DMS 273 (cell line): ENCODE results near the gene GUCY2D.
A peak's percentile ranks its signal among the peaks of the same experiment; 100 is the strongest.

Source experiments
- DNase-seq: peaks from one replicate; lab custom pipeline; 2025; ENCODE audit not compliant: unreplicated experiment; lab: John Stamatoyannopoulos, UW

Gene GUCY2D

DNA sequence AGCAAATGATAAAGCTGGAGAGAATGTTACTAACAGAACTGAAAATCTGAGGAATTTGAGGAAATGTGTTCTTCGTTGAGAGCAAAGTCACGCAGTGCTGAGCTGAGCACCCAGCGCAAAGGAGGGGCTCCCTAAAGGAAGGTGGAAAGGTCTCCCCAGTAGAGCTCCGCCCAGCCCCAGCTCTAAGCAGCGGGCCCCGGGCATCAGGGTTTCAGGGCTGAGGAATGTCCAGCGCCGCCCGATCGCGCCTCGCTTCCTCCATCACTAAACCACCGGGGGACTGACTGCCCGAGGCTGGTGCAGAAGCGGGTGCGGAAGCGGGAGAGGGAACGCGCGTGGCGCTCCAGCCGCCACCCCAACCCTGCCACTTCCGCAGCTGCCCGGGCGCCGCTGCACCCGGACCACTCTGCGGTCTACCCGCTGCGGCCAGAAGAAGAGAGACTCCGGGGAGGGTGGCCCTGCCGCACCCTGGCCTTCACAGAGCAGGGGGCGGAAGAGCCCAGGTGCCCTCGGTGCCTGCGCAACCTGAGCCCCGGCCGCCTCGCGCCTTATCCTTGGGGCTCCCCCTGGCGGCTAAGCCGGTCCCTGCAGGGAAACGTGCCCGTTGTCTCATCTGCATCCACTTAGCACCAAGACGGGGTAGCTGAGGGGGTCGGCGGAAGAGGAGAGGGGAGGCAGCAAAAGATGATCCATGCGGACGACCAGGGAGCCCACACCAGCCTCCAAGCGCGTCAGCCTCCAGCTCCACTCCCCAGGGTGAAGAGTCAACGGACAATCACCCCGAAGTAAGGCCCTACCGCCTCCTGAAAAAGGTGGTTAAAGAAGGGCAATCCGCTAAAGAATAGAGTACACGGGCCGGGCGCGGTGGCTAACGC, 12.4 kb upstream of the GUCY2D start:
- DNase-seq: peak; percentile 87

DNA sequence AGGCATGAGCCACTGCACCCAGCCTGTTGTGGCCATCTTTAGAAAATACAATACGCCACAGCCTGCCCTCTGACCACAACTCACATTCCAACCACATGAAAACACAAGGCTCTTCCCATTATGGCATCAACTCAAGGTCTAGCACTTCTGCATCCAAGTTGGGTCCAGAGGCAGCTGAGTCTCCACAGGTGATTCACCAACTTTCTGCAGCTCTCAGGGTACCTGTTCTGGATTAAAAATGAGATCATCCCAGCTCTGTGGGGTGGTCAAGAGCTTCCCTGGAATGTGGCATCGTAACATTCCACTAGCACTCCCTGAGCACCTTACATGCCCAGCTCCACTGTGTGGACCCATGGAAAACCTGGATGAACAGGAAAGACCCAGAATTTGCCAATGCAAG, 9.9 kb upstream of the GUCY2D start:
- no peak for DNase-seq

DNA sequence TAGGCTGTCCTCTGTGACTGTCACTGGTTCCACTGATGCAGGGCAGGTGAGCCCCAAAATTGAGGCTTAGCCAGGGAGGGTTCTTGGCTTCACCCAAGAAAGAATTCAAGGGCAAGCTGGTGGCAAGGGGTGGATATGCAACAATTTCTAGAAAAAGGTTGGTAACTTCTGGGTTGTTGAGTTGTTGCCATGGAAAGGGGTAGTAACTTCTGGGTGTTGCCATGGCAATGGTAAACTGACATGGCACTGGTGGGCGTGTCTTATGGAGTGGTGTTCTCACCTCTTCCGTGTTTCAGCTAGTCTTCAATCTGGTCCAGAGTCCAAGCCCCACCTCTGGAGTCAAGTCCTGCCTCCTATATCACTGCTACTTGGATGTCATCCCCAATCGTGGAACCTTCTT, 9.5 kb upstream of the GUCY2D start:
- no peak for DNase-seq

DNA sequence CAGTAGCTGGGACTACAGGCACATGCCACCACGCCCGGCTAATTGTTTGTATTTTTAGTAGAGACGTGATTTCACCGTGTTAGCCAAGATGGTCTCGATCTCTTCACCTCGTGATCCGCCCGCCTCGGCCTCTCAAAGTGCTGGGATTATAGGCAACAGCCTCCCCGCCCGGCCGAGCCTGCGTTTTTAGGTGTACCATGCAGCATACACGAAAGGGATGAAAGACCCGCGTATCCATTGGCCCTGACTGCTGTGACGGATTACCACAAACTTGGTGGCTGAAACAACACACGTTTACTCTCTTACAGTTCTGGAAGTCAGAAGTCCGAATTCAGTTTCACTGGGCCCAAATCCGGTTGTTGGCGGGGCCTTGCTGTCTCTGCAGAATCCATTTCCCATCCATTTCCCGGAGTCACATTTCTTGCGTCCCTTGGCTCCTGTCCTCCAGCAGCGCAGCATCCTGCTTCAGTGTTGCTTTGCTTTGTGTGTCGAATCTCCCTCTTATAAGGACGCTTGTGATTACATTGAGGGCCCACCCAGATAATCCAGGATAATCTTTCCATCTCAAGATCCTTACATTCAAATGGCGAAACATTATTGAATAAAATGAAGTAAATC, 8.3 kb upstream of the GUCY2D start:
- no peak for DNase-seq

- DNase-seq: no peak
Observed at GRCh38 chr17:7995724-7996123, 6.7 kb upstream of the GUCY2D start.

DNA sequence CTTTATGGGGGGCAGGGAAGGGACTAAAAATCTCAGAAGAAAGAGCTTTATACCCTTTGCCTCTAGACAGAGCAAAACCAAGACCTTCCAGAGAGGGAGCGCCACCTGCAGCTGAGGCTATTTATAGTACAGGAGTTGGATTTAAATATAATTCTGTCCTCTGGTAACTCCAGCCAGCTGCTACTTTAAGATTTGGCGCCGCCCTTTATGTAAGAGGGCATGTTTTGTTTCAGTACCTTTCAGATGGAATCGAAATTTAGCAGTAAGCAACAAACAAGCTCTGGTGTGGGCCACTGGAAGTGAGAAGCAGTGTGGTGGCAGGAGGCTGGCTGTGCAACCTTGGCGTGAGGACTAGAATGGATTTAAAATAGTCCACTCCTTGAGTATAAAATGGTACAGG, 5.2 kb upstream of the GUCY2D start:
- peak; percentile 86 for DNase-seq

DNA sequence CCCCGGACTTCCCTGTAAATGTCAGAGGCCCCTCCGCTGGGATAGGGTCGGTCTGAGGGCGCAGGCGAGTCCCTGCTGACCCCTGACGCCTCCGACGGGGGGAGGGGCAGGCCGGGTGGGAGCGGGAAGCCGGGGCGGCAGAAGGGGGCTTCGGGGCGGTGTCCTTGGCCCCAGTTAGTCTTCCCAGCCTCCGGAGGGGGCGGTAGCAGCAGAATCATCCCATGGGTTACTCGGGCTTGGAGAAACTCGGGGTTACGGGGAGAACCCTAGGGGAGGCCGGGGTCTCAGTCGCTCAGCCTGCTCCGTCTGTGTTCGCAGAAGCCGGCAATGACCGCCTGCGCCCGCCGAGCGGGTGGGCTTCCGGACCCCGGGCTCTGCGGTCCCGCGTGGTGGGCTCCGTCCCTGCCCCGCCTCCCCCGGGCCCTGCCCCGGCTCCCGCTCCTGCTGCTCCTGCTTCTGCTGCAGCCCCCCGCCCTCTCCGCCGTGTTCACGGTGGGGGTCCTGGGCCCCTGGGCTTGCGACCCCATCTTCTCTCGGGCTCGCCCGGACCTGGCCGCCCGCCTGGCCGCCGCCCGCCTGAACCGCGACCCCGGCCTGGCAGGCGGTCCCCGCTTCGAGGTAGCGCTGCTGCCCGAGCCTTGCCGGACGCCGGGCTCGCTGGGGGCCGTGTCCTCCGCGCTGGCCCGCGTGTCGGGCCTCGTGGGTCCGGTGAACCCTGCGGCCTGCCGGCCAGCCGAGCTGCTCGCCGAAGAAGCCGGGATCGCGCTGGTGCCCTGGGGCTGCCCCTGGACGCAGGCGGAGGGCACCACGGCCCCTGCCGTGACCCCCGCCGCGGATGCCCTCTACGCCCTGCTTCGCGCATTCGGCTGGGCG, 542 bp downstream of the GUCY2D start:
- no peak for DNase-seq

DNA sequence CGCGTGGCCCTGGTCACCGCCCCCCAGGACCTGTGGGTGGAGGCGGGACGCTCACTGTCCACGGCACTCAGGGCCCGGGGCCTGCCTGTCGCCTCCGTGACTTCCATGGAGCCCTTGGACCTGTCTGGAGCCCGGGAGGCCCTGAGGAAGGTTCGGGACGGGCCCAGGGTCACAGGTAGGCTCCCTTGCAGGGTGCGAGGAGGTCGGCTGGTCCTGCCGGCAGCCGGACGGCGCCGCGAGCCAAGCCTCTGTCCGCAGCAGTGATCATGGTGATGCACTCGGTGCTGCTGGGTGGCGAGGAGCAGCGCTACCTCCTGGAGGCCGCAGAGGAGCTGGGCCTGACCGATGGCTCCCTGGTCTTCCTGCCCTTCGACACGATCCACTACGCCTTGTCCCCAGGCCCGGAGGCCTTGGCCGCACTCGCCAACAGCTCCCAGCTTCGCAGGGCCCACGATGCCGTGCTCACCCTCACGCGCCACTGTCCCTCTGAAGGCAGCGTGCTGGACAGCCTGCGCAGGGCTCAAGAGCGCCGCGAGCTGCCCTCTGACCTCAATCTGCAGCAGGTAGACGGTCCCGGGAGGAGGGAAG, 1.3 kb downstream of the GUCY2D start:
- no peak for DNase-seq

DNA sequence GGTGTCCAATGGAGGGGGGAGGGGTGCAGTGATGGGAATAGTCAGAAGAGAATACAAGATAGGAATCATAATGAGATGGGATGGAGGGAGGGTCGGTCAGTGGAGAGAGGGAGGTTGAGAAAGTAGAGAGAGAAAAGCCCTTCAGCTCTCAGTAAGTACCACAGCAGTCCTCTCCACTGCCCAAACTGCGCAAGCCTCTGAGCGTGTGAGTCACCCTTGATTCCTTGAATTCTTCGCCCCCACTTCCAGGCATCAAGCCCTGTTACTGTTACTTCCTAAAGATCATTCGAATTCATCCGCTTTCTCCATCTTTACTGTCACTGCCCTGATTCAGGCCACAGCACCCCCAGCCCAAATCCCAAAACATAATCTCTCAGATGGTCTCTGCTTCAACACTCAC, 2.5 kb downstream of the GUCY2D start:
- DNase-seq: no peak

- no peak for DNase-seq
Observed at GRCh38 chr17:8005357-8005756, 2.9 kb downstream of the GUCY2D start.

GRCh38 chr17:8005967-8006730, 3.7 kb downstream of the GUCY2D start:
- DNase-seq: peak; percentile 8

- DNase-seq: no peak
Observed at GRCh38 chr17:8006836-8007680, 4.6 kb downstream of the GUCY2D start.

- DNase-seq: no peak
Observed at GRCh38 chr17:8007836-8008235, 5.4 kb downstream of the GUCY2D start.

DNA sequence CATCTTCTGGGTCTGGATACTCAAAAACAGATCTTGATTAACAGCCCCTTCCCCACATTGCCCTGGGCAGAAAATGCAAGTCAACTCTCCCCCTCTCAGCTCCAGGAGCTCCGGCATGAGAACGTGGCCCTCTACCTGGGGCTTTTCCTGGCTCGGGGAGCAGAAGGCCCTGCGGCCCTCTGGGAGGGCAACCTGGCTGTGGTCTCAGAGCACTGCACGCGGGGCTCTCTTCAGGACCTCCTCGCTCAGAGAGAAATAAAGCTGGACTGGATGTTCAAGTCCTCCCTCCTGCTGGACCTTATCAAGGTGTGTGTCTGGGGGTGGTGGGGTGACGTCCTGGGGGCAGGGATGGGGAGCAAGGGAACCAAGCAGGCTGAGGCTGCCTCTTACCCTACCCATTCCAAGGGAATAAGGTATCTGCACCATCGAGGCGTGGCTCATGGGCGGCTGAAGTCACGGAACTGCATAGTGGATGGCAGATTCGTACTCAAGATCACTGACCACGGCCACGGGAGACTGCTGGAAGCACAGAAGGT, 9.7 kb downstream of the GUCY2D start:
- DNase-seq: no peak

GRCh38 chr17:8012996-8013640, 10.7 kb downstream of the GUCY2D start:
- DNase-seq: no peak

- DNase-seq: no peak
Observed at GRCh38 chr17:8013731-8014557, 11.5 kb downstream of the GUCY2D start.

DNA sequence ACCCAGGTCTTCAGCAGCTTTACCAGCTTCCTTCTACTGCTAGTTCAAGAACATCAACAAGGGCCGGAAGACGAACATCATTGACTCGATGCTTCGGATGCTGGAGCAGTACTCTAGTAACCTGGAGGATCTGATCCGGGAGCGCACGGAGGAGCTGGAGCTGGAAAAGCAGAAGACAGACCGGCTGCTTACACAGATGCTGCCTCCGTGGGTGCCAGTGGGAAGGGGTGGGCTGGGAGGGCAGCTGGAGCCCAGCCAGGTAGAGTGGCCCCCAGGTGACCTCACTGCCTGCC, 12.1 kb downstream of the GUCY2D start:
- no peak for DNase-seq

DNA sequence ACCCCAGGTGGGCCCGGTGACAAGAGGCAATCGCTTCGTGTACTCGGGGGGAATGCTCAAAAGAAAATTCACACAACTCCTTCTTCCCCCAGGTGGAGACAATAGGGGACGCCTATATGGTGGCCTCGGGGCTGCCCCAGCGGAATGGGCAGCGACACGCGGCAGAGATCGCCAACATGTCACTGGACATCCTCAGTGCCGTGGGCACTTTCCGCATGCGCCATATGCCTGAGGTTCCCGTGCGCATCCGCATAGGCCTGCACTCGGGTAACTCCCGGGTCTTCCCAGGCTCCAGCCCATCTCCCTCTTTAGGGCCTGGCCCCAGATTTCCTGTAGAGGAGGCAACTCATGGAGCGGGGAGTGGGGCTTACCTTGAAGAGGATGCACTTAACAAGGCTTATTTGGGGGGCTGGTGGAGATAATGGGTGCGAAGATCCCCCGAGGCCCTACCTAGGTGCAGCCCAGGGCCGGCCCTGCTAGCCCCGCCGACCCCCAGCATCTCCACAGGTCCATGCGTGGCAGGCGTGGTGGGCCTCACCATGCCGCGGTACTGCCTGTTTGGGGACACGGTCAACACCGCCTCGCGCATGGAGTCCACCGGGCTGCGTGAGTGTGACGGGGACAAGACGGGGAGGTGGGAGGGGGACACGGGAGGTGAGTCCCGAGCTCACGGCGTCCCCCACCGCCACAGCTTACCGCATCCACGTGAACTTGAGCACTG, 13.0 kb downstream of the GUCY2D start:
- no peak for DNase-seq
